H1 (cell line): Measurements from ENCODE around the gene BAHD1. TPM values are rescaled to one million over a fixed set of nuclear protein-coding genes. Genes with fewer than 3 reads are reported as not detected.
A peak's percentile ranks its signal among the peaks of the same experiment; 100 is the strongest.

Experiments
- CTCF ChIA-PET: fragments of 300-600 bp; sonication (Branson Sonifier 250); formaldehyde crosslinking; loops from one replicate; lab custom pipeline; 2021; ENCODE audit not compliant: partially characterized antibody; lab: Charles Lee
- POLR2A ChIA-PET: fragments of 300-600 bp; sonication (Branson Sonifier 250); formaldehyde crosslinking; loops from one replicate; lab custom pipeline; 2021; ENCODE audit warnings: inconsistent platforms; ENCODE audit not compliant: partially characterized antibody; lab: Charles Lee
- DNase-seq, 2 experiments: peaks; one replicate each; pipeline versions ENCODE4 v3.0.0 to v3.0.0-alpha.2; 2010 to 2022; ENCODE audit warnings: low spot score in 2 of 2, low read depth in 1 of 2, mixed read lengths in 1 of 2
- FAIRE-seq: peaks from 2 replicates; lab custom pipeline; 2011; peaks lifted over from hg19 to GRCh38; lab: Jason Lieb, UNC
- H2AFZ ChIP-seq: 2 replicates; pipeline ENCODE4 v1.8.1; 2012; ENCODE audit warnings: low read length, inconsistent platforms
- H2AK5ac ChIP-seq: 2 replicates; pipeline ENCODE4 v1.6.1; 2013; ENCODE audit warnings: low read depth, low read length
- H2BK120ac ChIP-seq: replicated peaks from 2 replicates; pipeline ENCODE3; 2013; ENCODE audit warnings: low read depth, low read length, inconsistent platforms
- H2BK12ac ChIP-seq: 2 replicates; pipeline ENCODE4 v1.6.1; 2013; ENCODE audit warnings: low read depth, low read length
- H2BK15ac ChIP-seq: 2 replicates; pipeline ENCODE4 v1.6.1; 2013; ENCODE audit warnings: low read length
- H2BK20ac ChIP-seq: 2 replicates; pipeline ENCODE4 v1.6.1; 2013; ENCODE audit warnings: low read length
- H2BK5ac ChIP-seq: 2 replicates; pipeline ENCODE4 v1.6.1; 2013; ENCODE audit warnings: low read depth, low read length
- H3K14ac ChIP-seq: 2 replicates; pipeline ENCODE4 v1.6.1; 2013; ENCODE audit warnings: inconsistent platforms; ENCODE audit not compliant: insufficient read length
- H3K18ac ChIP-seq: 2 replicates; pipeline ENCODE4 v1.6.1; 2013; ENCODE audit warnings: low read length; ENCODE audit errors: extremely low read depth
- H3K23ac ChIP-seq: 2 replicates; pipeline ENCODE4 v1.6.1; 2013; ENCODE audit warnings: inconsistent platforms; ENCODE audit not compliant: insufficient read length
- H3K23me2 ChIP-seq: 2 replicates; pipeline ENCODE4 v1.6.1; 2013; ENCODE audit warnings: low read depth, low read length
- H3K27ac ChIP-seq: 2 replicates; pipeline ENCODE4 v1.6.1; 2011; ENCODE audit warnings: low read depth, low read length, inconsistent platforms
- H3K27me3 ChIP-seq, 4 experiments: replicated peaks in 1 of 4; 1 replicate in 1 of 4; 2 replicates in 3 of 4; pipeline versions ENCODE4 v1.6.1 to v1.8.1; 2011 to 2013; ENCODE audit warnings: low read length in 3 of 4, mild to moderate bottlenecking in 3 of 4, inconsistent platforms in 2 of 4, mixed read lengths in 2 of 4, moderate library complexity in 1 of 4; ENCODE audit not compliant: control insufficient read depth in 3 of 4, insufficient read depth in 3 of 4; ENCODE audit errors: extremely low read depth in 1 of 4
- H3K36me3 ChIP-seq, 4 experiments: 2 replicates each; pipeline versions ENCODE4 v1.6.1 to v1.8.1; 2011 to 2013; ENCODE audit warnings: mild to moderate bottlenecking in 4 of 4, low read length in 3 of 4, moderate library complexity in 2 of 4, control low read depth in 1 of 4, inconsistent platforms in 1 of 4; ENCODE audit not compliant: insufficient read depth in 4 of 4, control insufficient read depth in 2 of 4
- H3K4ac ChIP-seq: replicated peaks from 2 replicates; pipeline ENCODE3; 2013; ENCODE audit warnings: low read length, low read depth, mixed read lengths, inconsistent platforms; ENCODE audit not compliant: insufficient read length
- H3K4me1 ChIP-seq, 4 experiments: replicated peaks in 1 of 4; 1 replicate in 1 of 4; 2 replicates in 3 of 4; pipeline versions ENCODE4 v1.6.1 to v1.8.1; 2011 to 2013; ENCODE audit warnings: low read length in 3 of 4, inconsistent platforms in 2 of 4, mixed read lengths in 1 of 4; ENCODE audit not compliant: insufficient read depth in 4 of 4, control insufficient read depth in 3 of 4
- H3K4me2 ChIP-seq, 2 experiments: 2 replicates each; pipeline versions ENCODE4 v1.6.1 to v1.8.1; 2011 to 2013; ENCODE audit warnings: low read depth in 2 of 2, low read length in 2 of 2, control low read depth in 1 of 2, inconsistent platforms in 1 of 2, mild to moderate bottlenecking in 1 of 2; ENCODE audit not compliant: insufficient read depth in 1 of 2
- H3K4me3 ChIP-seq, 4 experiments: fragments of 200-600, 300-600 bp in 1 of 4; sonication (generic), shearing (Covaris generic), sonication (Bioruptor Twin) in 1 of 4; 2 replicates each; pipeline versions ENCODE4 v1.5.1 to v1.8.1; 2011 to 2016; ENCODE audit warnings: low read length in 4 of 4, low read depth in 3 of 4, control low read depth in 2 of 4, inconsistent platforms in 2 of 4, mild to moderate bottlenecking in 2 of 4, mixed read lengths in 1 of 4, moderate library complexity in 1 of 4; ENCODE audit not compliant: insufficient read depth in 2 of 4; ENCODE audit errors: extremely low read depth in 1 of 4
- H3K56ac ChIP-seq: replicated peaks from 2 replicates; pipeline ENCODE3; 2013; ENCODE audit warnings: low read depth, mild to moderate bottlenecking, mixed read lengths, low read length, inconsistent platforms; ENCODE audit not compliant: insufficient read length
- H3K79me1 ChIP-seq: 2 replicates; pipeline ENCODE4 v1.6.1; 2013; ENCODE audit warnings: low read depth, low read length, control low read depth
- H3K79me2 ChIP-seq, 2 experiments: 2 replicates each; pipeline versions ENCODE4 v1.6.1 to v1.8.1; 2012 to 2013; ENCODE audit warnings: low read length in 2 of 2, mild to moderate bottlenecking in 2 of 2, inconsistent platforms in 1 of 2; ENCODE audit not compliant: insufficient read depth in 2 of 2, control insufficient read depth in 1 of 2
- H3K9ac ChIP-seq, 4 experiments: replicated peaks in 1 of 4; 1 replicate in 1 of 4; 2 replicates in 3 of 4; pipeline versions ENCODE4 v1.6.1 to v1.8.1; 2011 to 2013; ENCODE audit warnings: low read depth in 3 of 4, low read length in 3 of 4, control low read depth in 2 of 4, mild to moderate bottlenecking in 2 of 4, moderate library complexity in 2 of 4, inconsistent platforms in 1 of 4; ENCODE audit errors: extremely low read depth in 1 of 4
- H3K9me3 ChIP-seq, 2 experiments: 2 replicates each; pipeline versions ENCODE4 v1.6.1 to v1.8.1; 2012 to 2013; ENCODE audit warnings: mild to moderate bottlenecking in 2 of 2, moderate library complexity in 2 of 2, control low read depth in 1 of 2, inconsistent platforms in 1 of 2, low read depth in 1 of 2, low read length in 1 of 2, mixed read lengths in 1 of 2; ENCODE audit not compliant: insufficient read depth in 2 of 2
- H4K20me1 ChIP-seq, 2 experiments: replicated peaks in 1 of 2; 2 replicates each; pipeline versions ENCODE3 to v1.8.1; 2011 to 2013; ENCODE audit warnings: inconsistent platforms in 2 of 2, low read length in 2 of 2, mild to moderate bottlenecking in 1 of 2; ENCODE audit not compliant: insufficient read depth in 2 of 2, control insufficient read depth in 1 of 2
- H4K5ac ChIP-seq: 2 replicates; pipeline ENCODE4 v1.6.1; 2013; ENCODE audit warnings: low read length, low read depth, mixed read lengths, inconsistent platforms; ENCODE audit not compliant: insufficient read length
- H4K8ac ChIP-seq: 2 replicates; pipeline ENCODE4 v1.8.0; 2013; ENCODE audit warnings: mild to moderate bottlenecking, moderate library complexity, low read length, inconsistent platforms; ENCODE audit not compliant: insufficient read depth; ENCODE audit errors: extremely low read depth
- H4K91ac ChIP-seq: replicated peaks from 2 replicates; pipeline ENCODE3; 2013; ENCODE audit warnings: low read length, mixed read lengths, inconsistent platforms; ENCODE audit not compliant: insufficient read length
- CEBPB ChIP-seq: IDR thresholded peaks from 2 replicates; pipeline ENCODE4 v1.6.1; 2012; ENCODE audit warnings: low read depth, low read length
- E2F6 ChIP-seq: IDR thresholded peaks from 2 replicates; pipeline ENCODE4 v1.6.1; 2012; ENCODE audit warnings: inconsistent platforms
- GABPA ChIP-seq: IDR thresholded peaks from 2 replicates; pipeline ENCODE4 v1.6.1; 2011; ENCODE audit warnings: mild to moderate bottlenecking, low read length, moderate library complexity, borderline replicate concordance; ENCODE audit not compliant: insufficient read depth
- GTF2F1 ChIP-seq: IDR thresholded peaks from 2 replicates; pipeline ENCODE4 v1.6.1; 2012; ENCODE audit warnings: low read depth, low read length, improper control_type of control experiment, borderline replicate concordance
- KDM1A ChIP-seq: fragments of 200-600, 300-600 bp; sonication (generic); IDR thresholded peaks from 2 replicates; pipeline ENCODE4 v1.7.1; 2016; ENCODE audit warnings: mild to moderate bottlenecking, low read length, borderline replicate concordance
- POLR2AphosphoS5 ChIP-seq: IDR thresholded peaks from 2 replicates; pipeline ENCODE4 v1.6.1; 2011; ENCODE audit warnings: low read depth, low read length
- SAP30 ChIP-seq: fragments of 300-600 bp; sonication (generic); IDR thresholded peaks from 2 replicates; pipeline ENCODE4 v1.7.1; 2012; ENCODE audit warnings: low read length, moderate library complexity, mild to moderate bottlenecking, inconsistent platforms; ENCODE audit not compliant: insufficient read depth, insufficient replicate concordance
- TBP ChIP-seq: IDR thresholded peaks from 2 replicates; pipeline ENCODE4 v1.6.1; 2011; ENCODE audit warnings: low read depth, low read length, improper control_type of control experiment
- WGBS, 2 experiments: shearing (Covaris generic) in 1 of 2; methylation state at CpG; one replicate each; pipeline versions ENCODE4 v1.1.6 to v1.1.7; 2013 to 2015; ENCODE audit warnings: low lambda C conversion rate in 2 of 2, mixed read lengths in 2 of 2, inconsistent platforms in 1 of 2, low coverage in 1 of 2, missing lambda C conversion rate in 1 of 2; ENCODE audit not compliant: insufficient replicate concordance in 2 of 2, insufficient coverage in 1 of 2, insufficient read length in 1 of 2; ENCODE audit errors: extremely low coverage in 1 of 2, missing lambda C conversion rate in 1 of 2; 5-methylcytosine and 5-hydroxymethylcytosine counted together
- polyA plus RNA-seq, 7 experiments: library from polyadenylated mRNA; depleted of rRNA in 3 of 7; stranded (reverse) in 5 of 7; unstranded in 2 of 7; fragments of >200 nt in 5 of 7; fragments of 200-250 nt in 2 of 7; gene quantifications; 1 replicate in 5 of 7; 2 replicates in 1 of 7; 4 replicates in 1 of 7; pipeline versions ENCODE4 v1.2.1 to v1.2.3, GENCODE V29; 2011 to 2013; ENCODE audit warnings: missing spikeins in 2 of 7, mixed read lengths in 2 of 7
- total RNA-seq: library from RNA; stranded (reverse); fragmentation: NEBNext Ultra II Directional; extraction: Animal tissue kit (Norgen Biotek cat#: 25700); gene quantifications from 2 replicates; pipeline ENCODE4 v1.2.1, GENCODE V29; 2021

Gene BAHD1
- total and polyA plus RNA-seq, 2 of the 8 experiments (the other 6 are each of a cell fraction or from before 2014, with no cell fraction given) = 15.0 to 38.9 TPM

GRCh38 chr15:40469776-40470390, 29.1 kb downstream of the BAHD1 start:
- Histone ChIP-seq H4K91ac (no peak overlapping the region), H2AK5ac (peak overlapping the region; percentile 94; the same call in 1 of the 2 replicates), H3K18ac (peak overlapping the region; percentile 60; the same call in 1 of the 2 replicates), H3K4me3 (peak overlapping the region; percentile 34 to 87 (median 58); a peak in 6 of 8 replicates), H2BK120ac (no peak overlapping the region), H2BK15ac (no peak overlapping the region), H4K20me1 (peaks cover 4 to 10% of the 10 kb centered on the region in 2 experiments), H3K79me2 (no peaks in the 10 kb centered on the region), H3K14ac (no peak overlapping the region), H3K36me3 (peaks cover 9 to 23% (median 16%) of the 10 kb centered on the region in 4 experiments; a peak in 7 of 8 replicates), H3K4ac (no peak overlapping the region), H2BK20ac (no peak overlapping the region), H3K9ac (0 out of 7 replicates have a peak overlapping the region, but pooled peaks of 1 of the 4 experiments have one; percentile 45), H3K4me2 (peak overlapping the region; percentile 85 to 87), H2BK12ac (no peak overlapping the region), H3K23me2 (peaks cover 16% of the 10 kb centered on the region), H3K27ac (0 out of 2 replicates have a peak overlapping the region, but pooled peaks have one; percentile 57), H3K23ac (no peak overlapping the region), H3K27me3 (peaks cover 0 to 3% (median 0%) of the 10 kb centered on the region in 4 experiments; a peak in 1 of 7 replicates), H4K8ac (no peak overlapping the region), H3K4me1 (peaks cover 0 to 17% (median 10%) of the 10 kb centered on the region in 4 experiments; a peak in 6 of 7 replicates), H3K56ac (no peak overlapping the region), H3K79me1 (peaks cover 7% of the 10 kb centered on the region; the same call in 1 of the 2 replicates), H4K5ac (no peak overlapping the region), H2AFZ (no peak overlapping the region), H3K9me3 (no peaks in the 10 kb centered on the region), H2BK5ac (peak overlapping the region; percentile 35; the same call in 1 of the 2 replicates)
- TF ChIP-seq GTF2F1 (no peak), GABPA (no peak), TBP (no peak), CEBPB (no peak), E2F6 (no peak), KDM1A (no peak), POLR2AphosphoS5 (0 out of 2 replicates have a peak, but pooled peaks have one; percentile 16), SAP30 (no peak)
- WGBS, 2 experiments = 86% methylated on average over 7 of the region's 7 CpGs; no CpG with 5 or more reads in 1 of the 2 experiments
- CTCF ChIA-PET = interaction anchor here (0.5 to 2.4 kb wide), 10 partner anchors 11 to 1464 kb away, joined by 3 to 12 read pairs (median 6); partner anchors contain the start of gene PHGR1
- no peak for FAIRE-seq
- no peak for DNase-seq
- POLR2A ChIA-PET = interaction anchor here (0.7 to 3.5 kb wide), 16 partner anchors 9 to 133 kb away, joined by 3 to 21 read pairs (median 4); partner anchors contain the start of genes BAHD1 and IVD
